ENCODE measurements around the gene SELENOK. TPM values are rescaled to one million over a fixed set of nuclear protein-coding genes. Genes with fewer than 3 reads are reported as not detected.

The SELENOK gene
- total and polyA plus RNA-seq, 2 of the 13 experiments (the other 11 are each of a cell fraction or from before 2014, with no cell fraction given), result 67.0 to 81.0 TPM

DNA sequence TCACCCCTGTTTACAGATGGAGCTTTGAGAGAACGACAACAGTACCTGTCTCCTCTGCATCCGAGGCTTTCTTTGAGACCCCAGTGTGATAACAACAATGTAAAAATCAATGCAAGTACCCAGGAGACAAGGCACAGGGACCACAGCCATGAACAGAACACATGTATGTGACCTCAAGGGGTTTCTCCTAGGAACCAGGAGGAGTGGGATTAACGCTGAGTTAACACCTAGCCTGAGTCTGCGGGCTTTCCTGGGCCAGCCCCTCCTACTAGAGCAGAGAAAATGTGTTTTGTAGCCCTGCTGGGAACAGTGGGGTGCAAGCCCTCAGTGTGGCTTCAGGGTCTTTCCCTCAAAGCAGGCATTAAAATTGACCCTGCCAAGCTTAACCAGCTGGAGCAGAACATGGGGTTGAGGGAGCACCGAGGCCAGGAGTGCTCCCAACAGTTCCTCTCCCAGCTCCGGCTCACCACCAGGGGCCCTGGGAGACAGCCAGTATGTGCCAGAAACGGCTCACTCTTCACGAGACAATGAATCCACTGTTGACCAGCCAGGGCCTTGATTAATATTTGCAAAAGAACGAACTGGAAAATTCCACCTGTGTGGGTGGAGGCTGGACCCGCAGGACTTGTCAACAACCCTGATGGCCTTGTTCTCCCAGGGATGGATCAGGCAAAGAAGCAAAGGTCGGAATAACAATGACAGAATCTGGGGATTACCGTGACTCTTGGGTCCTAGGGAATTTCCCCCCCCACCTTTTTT lies 49.0 kb downstream of the SELENOK start (continued):
- TF ChIP-seq ZFP41 (CRISPR knock-in tag; IDR thresholded peaks at IDR 0.05; ENCODE audit: borderline replicate concordance) (no peak), PITX1 (CRISPR knock-in tag; IDR thresholded peaks at IDR 0.05) (peak; percentile 79; the same call in 1 of the 2 replicates), SP5 (CRISPR knock-in tag; IDR thresholded peaks at IDR 0.05; ENCODE audit: borderline replicate concordance, low read depth) (peak; percentile 86), SNAPC2 (CRISPR knock-in tag; IDR thresholded peaks at IDR 0.05) (peak; percentile 20; the same call in 1 of the 2 replicates), ZNF7 (CRISPR knock-in tag; IDR thresholded peaks at IDR 0.05) (no peak), PHF8 (CRISPR knock-in tag; IDR thresholded peaks at IDR 0.05) (peak; percentile 30; the same call in 1 of the 2 replicates), MIER3 (CRISPR knock-in tag; IDR thresholded peaks at IDR 0.05; ENCODE audit: borderline replicate concordance) (0 out of 2 replicates have a peak, but pooled peaks have one; percentile 15), ZNF407 (CRISPR knock-in tag; IDR thresholded peaks at IDR 0.05; ENCODE audit: not compliant biosample characterization) (no peak), SOX6 (IDR thresholded peaks at IDR 0.05) (no peak), SOX6 (CRISPR knock-in tag; IDR thresholded peaks at IDR 0.05) (peak; percentile 98), REPIN1 (CRISPR knock-in tag; IDR thresholded peaks at IDR 0.05; ENCODE audit: borderline replicate concordance, low read depth) (peak; percentile 88; the same call in 1 of the 2 replicates), GATAD1 (CRISPR knock-in tag; IDR thresholded peaks at IDR 0.05) (no peak), TBL1XR1 (IDR thresholded peaks at IDR 0.05; ENCODE audit: borderline replicate concordance, low read length, partially characterized antibody) (peak; percentile 39), ZNF292 (CRISPR knock-in tag; IDR thresholded peaks at IDR 0.05; ENCODE audit: borderline replicate concordance, low read depth) (peak; percentile 24; the same call in 1 of the 2 replicates), ZNF616 (CRISPR knock-in tag; IDR thresholded peaks at IDR 0.05; ENCODE audit: low read depth) (peak; percentile 48; the same call in 1 of the 2 replicates), BRF2 (CRISPR knock-in tag; IDR thresholded peaks at IDR 0.05) (peak; percentile 66; the same call in 1 of the 2 replicates), ZNF550 (CRISPR knock-in tag; IDR thresholded peaks at IDR 0.05; ENCODE audit: borderline replicate concordance) (no peak), REL (CRISPR knock-in tag; conservative IDR thresholded peaks at IDR 0.05) (no peak)
